Suprapubic skin (tissue), 4 donors: ENCODE measurements around the gene ANXA3.

Experiments
- EP300 ChIP-seq: sonication (generic); formaldehyde crosslinking; IDR thresholded peaks from one replicate; pipeline ENCODE4 v1.6.1; 2017; ENCODE audit warnings: antibody characterized with exemption
- POLR2A ChIP-seq, 2 donors: fragments of 450-650 bp; IDR thresholded peaks; one replicate each; pipeline ENCODE4 v1.6.1; 2017; ENCODE audit warnings: antibody characterized with exemption in 2 of 2, mild to moderate bottlenecking in 2 of 2, moderate library complexity in 2 of 2
- POLR2AphosphoS5 ChIP-seq, 3 donors: sonication (generic); formaldehyde crosslinking; IDR thresholded peaks; one replicate each; pipeline ENCODE4 v1.6.1; 2017; ENCODE audit warnings: antibody characterized with exemption in 3 of 3
- TF ChIP-seq, protein P1 (sequence below), 2 donors: fragments of 200-600 bp in 1 of 2; fragments of 450-650 bp in 1 of 2; sonication (generic) in 1 of 2; IDR thresholded peaks; one replicate each; pipeline ENCODE4 v1.5.1; 2016 to 2019; ENCODE audit warnings: antibody characterized with exemption in 2 of 2, mild to moderate bottlenecking in 1 of 2, moderate library complexity in 1 of 2

DNA sequence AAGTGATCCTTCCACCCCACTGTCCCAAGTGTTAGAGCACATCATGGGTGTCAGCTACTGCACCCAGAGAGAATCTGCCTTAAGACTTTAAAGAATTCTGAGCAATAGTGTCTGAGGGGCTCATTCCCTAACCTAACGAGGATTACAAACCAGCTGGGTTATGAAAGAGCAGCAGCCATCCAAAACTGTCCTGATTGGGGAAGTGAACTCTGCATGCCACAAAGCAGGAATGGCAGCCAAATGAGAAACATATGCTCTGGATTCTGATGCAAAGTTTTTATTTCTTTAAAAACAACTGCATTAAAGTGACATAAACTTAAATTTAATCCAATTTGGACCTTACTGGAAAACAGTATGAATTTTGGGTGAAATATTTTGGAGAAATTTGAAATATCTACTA, 103.2 kb downstream of the ANXA3 start:
- TF ChIP-seq POLR2A (IDR thresholded peaks at IDR 0.05) (no peak), POLR2AphosphoS5 (IDR thresholded peaks at IDR 0.05) (no peak), EP300 (no peak)
- TF ChIP-seq, protein P1, sequence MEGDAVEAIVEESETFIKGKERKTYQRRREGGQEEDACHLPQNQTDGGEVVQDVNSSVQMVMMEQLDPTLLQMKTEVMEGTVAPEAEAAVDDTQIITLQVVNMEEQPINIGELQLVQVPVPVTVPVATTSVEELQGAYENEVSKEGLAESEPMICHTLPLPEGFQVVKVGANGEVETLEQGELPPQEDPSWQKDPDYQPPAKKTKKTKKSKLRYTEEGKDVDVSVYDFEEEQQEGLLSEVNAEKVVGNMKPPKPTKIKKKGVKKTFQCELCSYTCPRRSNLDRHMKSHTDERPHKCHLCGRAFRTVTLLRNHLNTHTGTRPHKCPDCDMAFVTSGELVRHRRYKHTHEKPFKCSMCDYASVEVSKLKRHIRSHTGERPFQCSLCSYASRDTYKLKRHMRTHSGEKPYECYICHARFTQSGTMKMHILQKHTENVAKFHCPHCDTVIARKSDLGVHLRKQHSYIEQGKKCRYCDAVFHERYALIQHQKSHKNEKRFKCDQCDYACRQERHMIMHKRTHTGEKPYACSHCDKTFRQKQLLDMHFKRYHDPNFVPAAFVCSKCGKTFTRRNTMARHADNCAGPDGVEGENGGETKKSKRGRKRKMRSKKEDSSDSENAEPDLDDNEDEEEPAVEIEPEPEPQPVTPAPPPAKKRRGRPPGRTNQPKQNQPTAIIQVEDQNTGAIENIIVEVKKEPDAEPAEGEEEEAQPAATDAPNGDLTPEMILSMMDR (IDR thresholded peaks at IDR 0.05): no peak
